T-cell (primary cell): ENCODE results near the gene GLYATL2. TPM values are rescaled to one million over a fixed set of nuclear protein-coding genes. Genes with fewer than 3 reads are reported as not detected.

Experiments
- ATAC-seq, 4 experiments: fragments of 200-7000 bp in 3 of 4; fragments of 150-1000 bp in 1 of 4; cut with Tn5 transposase; replicated peaks in 1 of 4; 1 replicate in 3 of 4; 2 replicates in 1 of 4; pipeline ENCODE4 v1.10.0; 2021; ENCODE audit warnings: moderate library complexity in 3 of 4, mild to moderate bottlenecking in 2 of 4, moderate number of reproducible peaks in 1 of 4
- CTCF ChIA-PET, 2 donors: fragments of 300-600 bp; sonication (Branson Sonifier 250); formaldehyde crosslinking; loops; one replicate each; lab custom pipeline; 2022; ENCODE audit warnings: antibody characterized with exemption in 2 of 2; lab: Charles Lee
- POLR2A ChIA-PET, 2 donors: fragments of 300-600 bp; sonication (Branson Sonifier 250); formaldehyde crosslinking; loops; one replicate each; lab custom pipeline; 2022; ENCODE audit warnings: antibody characterized with exemption in 2 of 2; lab: Charles Lee
- DNase-seq, 35 experiments: peaks; one replicate each; pipeline versions ENCODE4 v3.0.0 to v3.0.0-alpha.2; 2013 to 2023
- H3K27ac ChIP-seq: one replicate; pipeline ENCODE4 v1.5.1; 2013; ENCODE audit warnings: low read length
- H3K27me3 ChIP-seq, 2 experiments: replicated peaks in 1 of 2; 1 replicate in 1 of 2; 2 replicates in 1 of 2; pipeline versions ENCODE4 v1.6.1 to v1.7.0; 2013; ENCODE audit warnings: low read length in 1 of 2, mixed read lengths in 1 of 2; ENCODE audit not compliant: control insufficient read depth in 2 of 2, insufficient read depth in 2 of 2; ENCODE audit errors: extremely low read depth in 1 of 2
- H3K36me3 ChIP-seq, 2 donors: 1 replicate in 1 of 2; 2 replicates in 1 of 2; pipeline versions ENCODE4 v1.6.1 to v1.7.0; 2013; ENCODE audit warnings: low read length in 1 of 2; ENCODE audit not compliant: control insufficient read depth in 2 of 2, insufficient read depth in 1 of 2; ENCODE audit errors: extremely low read depth in 1 of 2
- H3K4me1 ChIP-seq, 2 experiments: 1 replicate in 1 of 2; 2 replicates in 1 of 2; pipeline versions ENCODE4 v1.6.1 to v1.7.0; 2013; ENCODE audit warnings: low read length in 2 of 2, mixed read lengths in 1 of 2; ENCODE audit not compliant: insufficient read depth in 2 of 2, control insufficient read depth in 1 of 2; ENCODE audit errors: extremely low read depth in 1 of 2
- H3K4me3 ChIP-seq, 2 donors: 1 replicate in 1 of 2; 2 replicates in 1 of 2; pipeline versions ENCODE4 v1.5.1 to v1.7.0; 2013; ENCODE audit warnings: mild to moderate bottlenecking in 2 of 2, low read length in 1 of 2, moderate library complexity in 1 of 2; ENCODE audit not compliant: control insufficient read depth in 1 of 2; ENCODE audit errors: extremely low read depth in 1 of 2
- H3K9me3 ChIP-seq: 2 replicates; pipeline ENCODE4 v1.7.0; 2013
- H3K27ac Mint-ChIP-seq, 2 donors: one replicate each; pipeline ENCODE4 v1.8.0; 2020 to 2021; ENCODE audit warnings: mild to moderate bottlenecking in 2 of 2, mixed read lengths in 2 of 2
- H3K27me3 Mint-ChIP-seq, 2 donors: one replicate each; pipeline ENCODE4 v1.8.0; 2021 to 2022; ENCODE audit warnings: mixed read lengths in 2 of 2
- H3K36me3 Mint-ChIP-seq: one replicate; pipeline ENCODE4 v1.8.0; 2021; ENCODE audit warnings: mixed read lengths
- H3K4me1 Mint-ChIP-seq, 3 donors: one replicate each; pipeline ENCODE4 v1.8.0; 2020 to 2022; ENCODE audit warnings: mixed read lengths in 3 of 3, mild to moderate bottlenecking in 1 of 3
- H3K4me3 Mint-ChIP-seq, 3 donors: one replicate each; pipeline ENCODE4 v1.8.0; 2020 to 2022; ENCODE audit warnings: mild to moderate bottlenecking in 3 of 3, mixed read lengths in 3 of 3, moderate library complexity in 3 of 3
- H3K9me3 Mint-ChIP-seq, 3 donors: one replicate each; pipeline ENCODE4 v1.8.0; 2020 to 2022; ENCODE audit warnings: mixed read lengths in 3 of 3
- WGBS: methylation state at CpG from one replicate; pipeline ENCODE4 v1.1.5; 2013; ENCODE audit warnings: missing lambda C conversion rate; ENCODE audit not compliant: insufficient coverage; 5-methylcytosine and 5-hydroxymethylcytosine counted together
- total RNA-seq, 35 experiments: library from RNA in 6 of 35; stranded (reverse) in 6 of 35; fragments of 120-200 nt in 1 of 35; gene quantifications; one replicate each; pipeline versions ENCODE4 v1.2.1 to v1.2.4 and lab custom pipeline; 2013 to 2026

GLYATL2 gene
- total RNA-seq, 5 donors from 2014 or later (not counting 1 experiment from before 2014, with no cell fraction given) = not detected

DNA sequence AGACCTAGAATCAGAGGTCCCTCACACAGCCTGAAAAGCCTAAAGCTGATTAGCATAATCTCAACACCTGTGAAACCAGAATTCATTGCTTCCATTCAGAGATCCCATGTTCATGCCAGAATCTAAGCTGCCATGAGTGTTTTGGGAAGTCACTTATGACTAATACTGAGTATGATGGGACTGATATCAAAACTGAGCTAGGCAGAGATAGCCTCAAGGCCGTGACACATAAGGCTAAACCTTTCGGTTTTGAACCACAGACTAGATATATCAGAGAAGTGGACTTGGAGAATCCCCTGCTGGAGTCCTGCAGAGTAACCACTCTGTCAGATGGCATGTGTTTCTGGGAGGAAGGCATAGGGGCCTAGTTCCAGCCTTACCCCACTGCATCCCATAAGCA, 23.1 kb upstream of the GLYATL2 start:
- no peak for ATAC-seq
- H3K4me1 ChIP-seq = no peaks in the 10 kb centered on the region
- no peaks in the 10 kb centered on the region for H3K36me3 ChIP-seq
- WGBS = no CpG with 5 or more reads among the region's 2 CpGs
- H3K4me3 ChIP-seq = no peak overlapping the region
- no peak overlapping the region for H3K27ac ChIP-seq
- Mint-ChIP-seq H3K4me1 (no peaks in the 10 kb centered on the region), H3K4me3 (no peak overlapping the region), H3K9me3 (peaks cover 5 to 7% (median 6%) of the 10 kb centered on the region in 3 donors), H3K27ac (no peak overlapping the region), H3K36me3 (no peaks in the 10 kb centered on the region), H3K27me3 (peaks cover 15% of the 10 kb centered on the region in 2 donors)
- POLR2A ChIA-PET = no interaction called here
- H3K27me3 ChIP-seq = peaks cover 0 to 15% of the 10 kb centered on the region in 2 experiments
- H3K9me3 ChIP-seq = no peaks in the 10 kb centered on the region
- no peak for DNase-seq
- CTCF ChIA-PET = no interaction called here

DNA sequence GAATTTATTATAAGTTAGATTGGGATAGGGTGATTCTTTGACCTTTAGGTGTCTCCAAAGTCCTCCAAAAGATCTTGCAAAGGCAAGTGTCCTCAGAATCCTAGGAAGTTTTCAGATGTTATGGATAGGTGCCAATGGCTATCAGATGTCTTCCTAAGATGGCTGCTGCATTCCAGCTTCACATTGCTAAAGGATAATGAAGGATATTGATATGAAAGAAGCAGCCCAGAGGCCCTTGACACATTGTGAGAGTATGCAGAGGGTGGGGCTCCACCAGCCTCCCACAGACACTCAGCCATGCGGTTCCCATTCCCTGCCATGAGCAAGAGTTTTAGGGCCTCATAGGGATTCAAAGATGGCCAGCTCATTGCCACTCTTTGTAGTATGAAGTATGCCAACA, 22.3 kb upstream of the GLYATL2 start:
- ATAC-seq = no peak
- Histone ChIP-seq H3K27ac (no peak overlapping the region), H3K36me3 (no peaks in the 10 kb centered on the region), H3K9me3 (no peaks in the 10 kb centered on the region), H3K27me3 (peaks cover 0 to 15% of the 10 kb centered on the region in 2 experiments), H3K4me3 (no peak overlapping the region), H3K4me1 (no peaks in the 10 kb centered on the region)
- ChIA-PET CTCF (no interaction called here), POLR2A (no interaction called here)
- no CpG with 5 or more reads among the region's 1 CpG for WGBS
- DNase-seq = no peak
- Mint-ChIP-seq H3K36me3 (peaks cover 6% of the 10 kb centered on the region), H3K9me3 (peaks cover 11 to 15% (median 13%) of the 10 kb centered on the region in 3 donors), H3K4me3 (no peak overlapping the region), H3K27ac (no peak overlapping the region), H3K4me1 (no peaks in the 10 kb centered on the region), H3K27me3 (peaks cover 21 to 23% of the 10 kb centered on the region in 2 donors)

DNA sequence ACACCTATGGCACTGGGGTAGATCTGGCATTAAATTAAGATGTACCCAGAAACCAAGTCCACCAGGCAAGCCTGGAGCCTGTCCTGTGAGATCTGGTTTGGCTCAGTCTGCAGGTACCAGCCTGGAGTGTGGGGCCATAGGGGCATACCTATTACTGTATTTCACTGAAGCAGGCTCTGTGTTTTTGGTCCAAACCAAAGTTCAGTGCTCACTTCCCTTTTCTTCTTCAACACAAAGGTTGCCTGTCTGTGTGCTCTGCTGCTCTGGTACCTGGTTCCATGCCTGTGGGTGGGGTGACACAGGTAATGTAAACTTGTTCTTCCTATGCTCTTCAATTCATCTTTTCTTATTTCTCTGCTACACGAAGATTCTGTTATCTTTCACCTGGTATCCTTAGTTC, 19.8 kb upstream of the GLYATL2 start:
- no peak for ATAC-seq
- H3K27me3 ChIP-seq = peaks cover 0 to 15% of the 10 kb centered on the region in 2 experiments
- Mint-ChIP-seq H3K4me1 (no peaks in the 10 kb centered on the region), H3K36me3 (peaks cover 6% of the 10 kb centered on the region), H3K4me3 (no peak overlapping the region), H3K27ac (no peak overlapping the region), H3K9me3 (peaks cover 14 to 17% (median 15%) of the 10 kb centered on the region in 3 donors), H3K27me3 (peaks cover 23 to 27% of the 10 kb centered on the region in 2 donors)
- H3K4me1 ChIP-seq = no peaks in the 10 kb centered on the region
- POLR2A ChIA-PET = no interaction called here
- WGBS = no CpG with 5 or more reads among the region's 1 CpG
- no peaks in the 10 kb centered on the region for H3K9me3 ChIP-seq
- no peak overlapping the region for H3K4me3 ChIP-seq
- DNase-seq = no peak
- H3K36me3 ChIP-seq = no peaks in the 10 kb centered on the region
- CTCF ChIA-PET = no interaction called here
- H3K27ac ChIP-seq = no peak overlapping the region

DNA sequence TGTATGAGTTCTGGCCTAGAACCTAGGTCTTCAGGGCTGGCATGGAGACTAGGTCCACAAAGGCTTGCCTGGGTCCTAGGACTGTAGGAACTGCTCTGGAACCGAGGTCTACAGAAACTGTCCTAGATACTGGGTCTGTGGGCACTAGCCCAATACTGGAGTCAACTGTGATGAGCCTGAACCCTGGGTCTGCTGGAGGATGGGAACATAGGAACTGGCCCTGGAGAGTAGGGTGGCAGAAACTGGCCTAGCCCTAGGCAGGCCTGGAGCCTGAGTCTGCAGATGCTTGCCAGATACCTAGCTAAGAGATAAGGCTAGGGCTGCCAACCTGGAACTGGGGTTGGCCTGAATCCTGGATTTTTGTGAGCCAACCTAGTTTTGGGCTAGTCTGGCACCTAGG, 19.2 kb upstream of the GLYATL2 start:
- H3K27ac ChIP-seq = no peak overlapping the region
- Mint-ChIP-seq H3K9me3 (peaks cover 14 to 17% (median 15%) of the 10 kb centered on the region in 3 donors), H3K4me3 (no peak overlapping the region), H3K27ac (no peak overlapping the region), H3K4me1 (no peaks in the 10 kb centered on the region), H3K27me3 (peaks cover 27% of the 10 kb centered on the region in 2 donors), H3K36me3 (peaks cover 6% of the 10 kb centered on the region)
- no peak overlapping the region for H3K4me3 ChIP-seq
- H3K9me3 ChIP-seq = no peaks in the 10 kb centered on the region
- no peaks in the 10 kb centered on the region for H3K36me3 ChIP-seq
- 33% methylated on average over 1 of the region's 1 CpG for WGBS
- no peaks in the 10 kb centered on the region for H3K4me1 ChIP-seq
- POLR2A ChIA-PET = no interaction called here
- DNase-seq (no peak), ATAC-seq (no peak)
- CTCF ChIA-PET = no interaction called here
- H3K27me3 ChIP-seq = peaks cover 0 to 15% of the 10 kb centered on the region in 2 experiments

DNA sequence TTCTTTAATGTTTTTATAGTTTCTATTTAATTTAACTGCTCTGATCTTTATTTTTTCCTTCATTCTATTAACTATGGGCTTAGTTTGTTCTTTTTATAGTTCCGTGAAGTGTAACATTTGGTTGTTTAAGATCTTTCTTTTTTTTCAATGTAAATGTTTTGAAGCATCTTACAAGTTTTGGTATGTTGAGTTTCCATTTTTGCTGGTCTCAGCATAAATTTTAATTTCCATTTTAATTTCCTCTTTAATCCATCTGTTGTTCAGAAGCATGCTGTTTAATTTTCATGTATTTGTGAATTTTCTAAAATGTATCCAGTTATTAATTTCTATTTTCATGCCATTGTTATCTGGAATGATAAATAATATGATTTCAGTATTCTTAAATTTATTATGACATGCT, 17.0 kb upstream of the GLYATL2 start:
- no peak overlapping the region for H3K4me3 Mint-ChIP-seq
- ATAC-seq = no peak
- Histone ChIP-seq H3K27me3 (peaks cover 0 to 15% of the 10 kb centered on the region in 2 experiments), H3K4me1 (no peaks in the 10 kb centered on the region), H3K27ac (no peak overlapping the region), H3K36me3 (no peaks in the 10 kb centered on the region), H3K9me3 (no peaks in the 10 kb centered on the region), H3K4me3 (no peak overlapping the region)
- CTCF ChIA-PET = no interaction called here
- H3K36me3 Mint-ChIP-seq = peaks cover 6% of the 10 kb centered on the region
- no peak overlapping the region for H3K27ac Mint-ChIP-seq
- H3K27me3 Mint-ChIP-seq = peaks cover 30 to 33% of the 10 kb centered on the region in 2 donors
- H3K4me1 Mint-ChIP-seq = no peaks in the 10 kb centered on the region
- POLR2A ChIA-PET = no interaction called here
- no CpG with 5 or more reads among the region's 1 CpG for whole genome bisulfite sequencing
- H3K9me3 Mint-ChIP-seq = peaks cover 14 to 17% (median 15%) of the 10 kb centered on the region in 3 donors
- no peak for DNase-seq

DNA sequence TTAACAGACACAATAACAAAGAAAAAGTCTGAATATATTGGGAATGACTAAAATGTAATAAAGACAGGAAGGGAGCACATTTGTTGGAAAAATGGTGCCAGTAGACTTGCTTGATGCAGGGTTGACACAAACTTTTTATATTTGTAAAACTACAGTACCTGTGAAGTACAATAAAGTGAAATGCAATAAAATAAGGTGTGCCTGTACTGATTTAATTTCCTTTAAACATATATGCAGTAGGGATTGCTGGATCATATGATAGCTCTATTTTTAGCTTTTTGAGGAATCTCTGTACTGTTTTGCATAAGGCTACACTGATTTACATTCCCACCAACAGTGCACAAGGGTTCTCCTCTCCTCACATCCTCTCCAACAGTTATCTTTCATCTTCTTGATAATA, 12.3 kb upstream of the GLYATL2 start:
- H3K4me1 Mint-ChIP-seq = no peaks in the 10 kb centered on the region
- ATAC-seq (no peak), DNase-seq (no peak)
- no peak overlapping the region for H3K4me3 Mint-ChIP-seq
- Histone ChIP-seq H3K27ac (no peak overlapping the region), H3K36me3 (no peaks in the 10 kb centered on the region), H3K9me3 (no peaks in the 10 kb centered on the region), H3K27me3 (no peaks in the 10 kb centered on the region), H3K4me1 (no peaks in the 10 kb centered on the region), H3K4me3 (no peak overlapping the region)
- H3K9me3 Mint-ChIP-seq = peaks cover 2 to 4% (median 2%) of the 10 kb centered on the region in 3 donors
- ChIA-PET POLR2A (no interaction called here), CTCF (no interaction called here)
- no peak overlapping the region for H3K27ac Mint-ChIP-seq
- H3K36me3 Mint-ChIP-seq = no peaks in the 10 kb centered on the region
- H3K27me3 Mint-ChIP-seq = peaks cover 13 to 23% of the 10 kb centered on the region in 2 donors

DNA sequence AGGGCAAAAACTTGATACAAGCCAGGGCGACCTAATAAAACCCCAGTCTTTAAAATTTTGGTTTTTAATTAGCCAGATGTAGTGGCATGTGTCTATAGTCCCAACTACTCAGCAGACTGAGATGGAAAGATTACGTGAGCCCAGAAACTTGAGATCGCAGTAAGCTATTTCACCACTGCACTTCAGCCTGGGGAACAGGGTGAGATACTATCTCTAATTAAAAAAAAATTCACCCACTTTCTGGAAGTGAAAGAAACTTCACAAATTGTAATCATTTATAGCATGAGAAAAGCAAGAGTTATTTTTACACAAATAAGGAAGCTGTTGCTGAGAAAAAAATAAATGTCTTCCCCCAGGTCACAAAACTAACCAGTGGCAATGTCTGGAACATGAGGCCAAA, 882 bp upstream of the GLYATL2 start:
- DNase-seq (no peak), ATAC-seq (no peak)
- Histone ChIP-seq H3K4me3 (no peak overlapping the region), H3K4me1 (no peaks in the 10 kb centered on the region), H3K27me3 (no peaks in the 10 kb centered on the region), H3K9me3 (no peaks in the 10 kb centered on the region), H3K36me3 (no peaks in the 10 kb centered on the region), H3K27ac (no peak overlapping the region)
- POLR2A ChIA-PET = no interaction called here
- Mint-ChIP-seq H3K9me3 (no peaks in the 10 kb centered on the region), H3K27me3 (peaks cover 11 to 16% of the 10 kb centered on the region in 2 donors), H3K27ac (no peak overlapping the region), H3K4me3 (no peak overlapping the region), H3K36me3 (no peaks in the 10 kb centered on the region), H3K4me1 (no peaks in the 10 kb centered on the region)
- WGBS = no CpG with 5 or more reads among the region's 3 CpGs
- CTCF ChIA-PET = no interaction called here
